NCI-H2029 treated with DMSO at 0.1 percent for 48 hours (cell line): Measurements from ENCODE around the gene SMIM24.
"Not testable (repeated sequence)": the region's sequence is repeated elsewhere in the genome, so short reads cannot be mapped to it uniquely, and the experiment has no call there.

Experiments
- DNase-seq: peaks from one replicate; lab custom pipeline; 2025; lab: John Stamatoyannopoulos, UW

SMIM24 gene

DNA sequence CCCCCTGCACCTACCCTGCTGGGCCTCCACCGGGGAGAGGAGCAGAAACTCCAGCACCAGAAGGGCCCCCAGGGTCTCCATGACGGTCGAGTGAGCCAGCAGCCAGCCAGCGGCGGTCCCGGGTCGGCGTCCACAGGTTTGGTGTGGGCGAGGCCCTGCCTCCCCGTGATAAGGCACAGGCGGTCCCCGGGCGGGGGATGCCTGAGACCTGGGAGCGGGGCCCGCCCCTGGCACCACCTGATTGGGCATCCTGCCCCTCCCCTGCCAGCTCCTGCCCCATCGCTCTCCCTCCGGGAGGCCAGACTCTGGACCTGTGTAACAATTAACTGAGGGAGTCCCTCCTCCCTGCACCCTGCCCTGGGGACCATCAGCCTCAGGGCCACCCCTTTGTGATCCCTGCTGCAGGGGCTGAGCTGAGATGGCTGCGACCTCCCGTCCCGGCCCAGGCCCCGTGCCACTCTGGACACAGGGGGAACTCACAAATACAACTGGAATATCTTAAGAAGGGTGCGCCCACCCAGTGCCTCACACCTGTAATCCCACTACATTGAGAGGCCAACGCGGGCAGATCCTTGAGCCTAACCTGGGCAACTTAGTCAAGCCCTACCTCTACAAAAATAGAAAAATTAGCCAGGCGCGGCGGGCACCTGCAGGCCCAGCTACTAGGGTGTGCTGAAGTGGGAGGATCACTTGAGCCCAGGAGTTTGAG, at the start of gene SMIM24:
Gene SMIM24, minus strand, starts transcription at position 143 of the 709 bp plus-strand sequence. Its CDS starts 62 bp downstream, at position 81.
- no peak for DNase-seq

DNA sequence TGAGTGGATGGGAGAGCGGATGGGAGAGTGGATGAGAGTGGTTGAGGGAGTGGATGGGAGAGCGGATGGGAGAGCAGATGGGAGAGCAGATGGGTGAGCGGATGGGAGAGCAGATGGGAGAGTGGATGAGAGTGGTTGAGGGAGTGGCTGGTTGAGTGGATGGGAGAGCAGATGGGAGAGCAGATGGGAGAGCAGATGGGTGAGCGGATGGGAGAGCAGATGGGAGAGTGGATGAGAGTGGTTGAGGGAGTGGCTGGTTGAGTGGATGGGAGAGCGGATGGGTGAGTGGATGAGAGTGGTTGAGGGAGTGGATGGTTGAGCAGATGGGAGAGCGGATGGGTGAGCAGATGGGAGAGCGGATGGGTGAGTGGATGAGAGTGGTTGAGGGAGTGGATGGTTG, 49.0 kb upstream of the SMIM24 start:
- not testable (repeated sequence) for DNase-seq

DNA sequence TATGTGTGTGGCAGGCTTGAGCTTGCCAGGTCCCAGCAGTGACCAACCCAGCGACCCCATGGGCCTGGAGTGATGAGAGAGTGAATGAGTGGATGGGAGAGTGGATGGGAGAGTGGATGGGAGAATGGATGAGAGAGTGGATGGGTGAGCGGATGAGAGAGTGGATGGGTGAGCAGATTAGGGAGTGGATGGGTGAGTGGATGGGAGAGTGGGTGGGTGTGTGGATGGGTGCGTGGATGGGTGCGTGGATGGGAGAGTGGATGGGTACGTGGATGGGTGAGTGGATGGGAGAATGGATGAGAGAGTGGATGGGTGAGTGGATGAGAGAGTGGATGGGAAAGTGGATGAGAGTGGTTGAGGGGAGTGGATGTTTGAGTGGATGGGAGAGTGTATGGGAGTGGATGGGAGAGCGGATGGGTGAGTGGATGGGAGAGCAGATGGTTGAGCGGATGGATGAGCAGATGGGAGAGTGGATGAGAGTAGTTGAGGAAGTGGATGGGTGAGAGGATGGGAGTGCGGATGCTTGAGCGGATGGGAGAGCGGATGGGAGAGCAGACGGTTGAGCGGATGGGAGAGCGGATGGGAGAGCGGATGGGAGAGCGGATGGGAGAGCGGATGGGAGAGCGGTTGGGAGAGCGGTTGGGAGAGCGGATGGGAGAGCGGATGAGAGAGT, 48.4 kb upstream of the SMIM24 start:
- DNase-seq: no peak

DNA sequence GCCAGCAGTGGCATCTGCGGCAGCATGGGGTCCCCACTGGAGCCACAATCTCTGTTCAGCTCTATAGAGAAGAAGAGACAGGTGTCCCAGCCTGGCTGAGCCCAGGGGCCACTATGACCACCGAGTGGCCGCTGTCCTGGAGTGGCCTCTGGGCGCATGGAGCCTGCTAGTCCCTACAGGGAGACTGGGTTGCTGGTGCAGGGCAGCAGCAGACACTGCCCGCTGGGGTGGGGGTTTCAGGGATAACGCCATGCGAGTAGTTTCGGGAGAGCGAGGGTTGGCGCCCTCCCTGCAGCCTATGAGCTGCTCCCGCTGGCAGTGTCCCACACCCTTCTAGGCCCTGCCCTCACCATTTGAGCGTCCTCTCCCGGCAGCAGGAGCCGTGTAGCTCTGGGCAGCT, 47.8 kb upstream of the SMIM24 start:
- DNase-seq: no peak

DNA sequence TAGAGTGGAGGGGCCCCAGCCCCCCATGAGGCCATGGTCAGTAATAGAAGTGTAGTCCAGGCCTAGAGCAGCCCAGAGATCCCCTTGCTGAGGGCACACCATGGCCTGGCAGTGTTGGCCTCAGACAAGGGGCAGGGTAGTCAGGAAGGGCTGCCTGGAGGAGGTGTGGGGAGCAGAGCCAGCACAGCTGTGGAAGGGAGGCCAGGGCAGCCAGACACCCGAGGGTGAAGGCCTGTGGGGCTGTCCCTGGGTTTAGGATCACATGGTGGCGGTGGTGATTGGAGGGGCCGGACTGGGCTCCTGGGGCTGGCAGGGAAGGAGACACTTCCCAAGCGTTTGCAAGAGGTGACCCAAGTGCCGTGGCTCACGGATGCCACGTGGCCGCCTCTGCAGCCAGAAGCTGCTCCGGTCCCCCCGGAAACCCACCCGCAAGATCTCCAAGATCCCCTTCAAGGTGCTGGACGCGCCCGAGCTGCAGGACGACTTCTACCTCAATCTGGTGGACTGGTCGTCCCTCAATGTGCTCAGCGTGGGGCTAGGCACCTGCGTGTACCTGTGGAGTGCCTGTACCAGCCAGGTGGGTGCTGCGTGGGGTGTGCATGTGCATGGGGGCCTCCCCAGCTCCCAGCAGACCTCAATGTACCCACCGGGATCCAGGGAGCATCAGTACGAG, 47.0 kb upstream of the SMIM24 start:
- no peak for DNase-seq

DNA sequence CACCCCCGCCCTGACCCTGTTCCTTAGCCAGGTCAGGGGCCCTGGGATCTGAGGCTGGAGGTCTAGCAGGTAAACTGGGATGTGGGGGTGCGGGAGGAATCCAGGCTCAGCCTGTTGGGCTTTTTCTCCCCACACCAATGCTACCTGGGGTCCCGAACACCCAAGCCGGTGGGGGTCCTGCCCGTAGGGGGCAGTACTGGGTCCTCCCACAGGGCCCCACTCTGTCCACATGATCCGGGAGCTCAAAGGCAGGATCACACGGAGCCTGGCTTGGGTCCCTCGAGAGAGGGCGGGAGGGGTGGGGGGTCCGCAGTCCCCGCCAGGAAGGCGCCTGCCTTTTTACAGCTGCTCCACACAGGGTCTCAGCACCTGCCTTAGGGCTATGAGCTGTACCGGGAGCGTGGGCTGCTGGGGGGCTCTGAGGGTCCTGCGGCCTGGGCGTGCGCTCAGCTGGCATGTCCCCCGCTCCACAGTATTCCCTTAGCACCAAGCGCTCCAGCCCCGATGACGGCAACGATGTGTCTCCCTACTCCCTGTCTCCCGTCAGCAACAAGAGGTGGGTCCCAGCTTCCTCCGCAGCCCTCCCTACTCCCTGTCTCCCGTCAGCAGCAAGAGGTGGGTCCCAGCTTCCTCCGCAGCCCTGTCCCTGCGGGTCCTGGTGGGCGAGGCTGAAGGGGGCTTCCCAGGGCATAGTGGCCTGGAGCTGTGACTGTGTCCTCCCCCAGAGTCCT, 46.3 kb upstream of the SMIM24 start:
- no peak for DNase-seq

DNA sequence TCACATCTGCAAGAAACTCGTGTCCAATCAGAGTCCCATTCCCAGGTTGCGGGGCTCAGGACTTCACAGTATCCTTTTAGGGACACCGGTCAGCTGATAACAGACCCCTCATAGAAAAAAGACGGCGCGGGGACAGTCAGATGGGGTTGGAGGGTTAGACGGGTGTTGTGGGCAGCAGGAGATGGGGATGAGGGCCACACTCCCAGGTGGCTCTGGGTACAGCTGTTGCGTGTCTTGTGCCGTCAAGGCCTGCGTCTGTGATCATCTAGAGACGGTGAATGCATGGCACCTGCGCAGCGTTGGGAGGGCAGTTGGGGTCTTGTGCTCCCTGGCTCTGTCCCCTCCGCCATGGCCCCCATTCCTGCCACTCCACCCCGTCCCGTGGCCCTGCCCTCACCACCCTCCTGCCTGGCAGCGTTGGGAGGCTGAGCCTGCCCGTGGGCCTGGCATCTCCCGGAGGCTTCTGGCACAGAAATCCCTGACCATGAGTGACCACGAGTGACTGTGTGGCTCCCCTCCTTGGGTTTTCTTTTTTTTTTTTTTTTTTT, 44.7 kb upstream of the SMIM24 start:
- DNase-seq: no peak

DNA sequence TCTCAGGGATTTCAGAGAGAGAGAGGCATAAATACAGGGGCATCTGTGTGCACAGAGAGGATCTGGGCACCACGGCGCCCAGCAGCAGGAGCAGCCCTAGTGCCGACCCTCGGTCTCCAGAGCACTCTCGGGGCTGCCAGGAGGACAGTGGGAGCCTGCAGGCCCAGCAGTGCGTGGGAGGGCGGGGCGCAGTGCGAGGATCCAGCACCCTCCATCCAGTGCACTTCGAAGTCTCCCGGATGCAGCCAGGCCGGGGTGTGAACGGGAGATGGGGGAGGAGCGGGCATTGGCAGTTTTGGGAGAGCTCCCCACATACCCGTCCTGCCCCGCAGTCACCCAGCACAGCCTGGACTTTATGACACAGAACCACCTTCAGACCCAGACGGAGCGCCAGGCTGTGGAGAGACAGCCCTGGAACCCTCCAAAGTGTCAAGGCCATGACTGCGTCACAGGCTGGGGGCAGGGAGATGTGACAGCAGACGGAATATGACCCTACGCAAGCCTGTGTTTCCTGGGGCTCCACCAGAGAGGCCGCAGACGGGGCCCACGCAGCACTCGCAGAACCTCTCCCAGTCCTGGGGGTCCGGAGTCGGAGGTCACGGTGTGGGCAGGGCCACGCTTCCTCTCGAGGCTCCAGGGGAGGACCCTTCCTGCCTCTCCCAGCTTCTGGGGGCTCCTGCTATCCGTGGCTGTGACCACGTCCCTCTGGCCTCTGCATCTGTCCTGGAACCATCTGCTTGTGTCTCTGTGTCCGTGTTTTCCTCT, 43.9 kb upstream of the SMIM24 start:
- no peak for DNase-seq

DNA sequence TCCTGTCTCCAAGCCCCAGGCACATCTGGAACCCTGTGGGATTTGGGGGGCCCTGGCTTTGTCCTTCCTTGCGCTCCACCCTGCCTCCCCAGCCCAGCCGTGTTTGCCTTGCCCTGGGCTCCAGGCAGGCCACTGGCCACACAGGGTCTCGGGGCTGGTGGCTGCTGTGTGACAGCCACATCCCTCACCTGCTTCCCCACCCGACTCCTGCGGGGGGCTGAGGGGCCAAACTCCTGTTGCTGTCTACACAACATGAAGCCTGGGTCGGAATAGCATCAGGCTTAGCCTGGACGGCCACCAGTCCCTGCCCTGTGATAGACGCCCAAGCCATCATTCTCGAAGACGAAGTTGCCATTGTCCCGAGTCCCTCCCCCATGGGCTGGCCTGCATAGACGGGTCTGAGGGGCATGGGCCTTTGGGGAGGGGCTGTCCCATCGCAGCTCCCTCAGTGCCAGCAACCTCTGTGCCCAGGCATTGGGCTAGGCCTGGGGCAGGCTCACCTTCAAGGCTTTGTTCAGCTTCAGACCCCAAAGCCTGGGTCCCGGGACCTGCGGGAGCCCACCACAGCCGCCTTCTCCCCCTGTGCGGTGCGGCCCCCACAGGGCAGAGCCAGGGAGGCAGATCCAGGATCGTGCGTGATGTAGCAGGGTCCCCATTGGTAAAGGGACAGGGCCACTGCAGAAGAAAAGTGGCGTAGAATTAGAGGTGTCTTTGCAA, 43.2 kb upstream of the SMIM24 start:
- DNase-seq: no peak

DNA sequence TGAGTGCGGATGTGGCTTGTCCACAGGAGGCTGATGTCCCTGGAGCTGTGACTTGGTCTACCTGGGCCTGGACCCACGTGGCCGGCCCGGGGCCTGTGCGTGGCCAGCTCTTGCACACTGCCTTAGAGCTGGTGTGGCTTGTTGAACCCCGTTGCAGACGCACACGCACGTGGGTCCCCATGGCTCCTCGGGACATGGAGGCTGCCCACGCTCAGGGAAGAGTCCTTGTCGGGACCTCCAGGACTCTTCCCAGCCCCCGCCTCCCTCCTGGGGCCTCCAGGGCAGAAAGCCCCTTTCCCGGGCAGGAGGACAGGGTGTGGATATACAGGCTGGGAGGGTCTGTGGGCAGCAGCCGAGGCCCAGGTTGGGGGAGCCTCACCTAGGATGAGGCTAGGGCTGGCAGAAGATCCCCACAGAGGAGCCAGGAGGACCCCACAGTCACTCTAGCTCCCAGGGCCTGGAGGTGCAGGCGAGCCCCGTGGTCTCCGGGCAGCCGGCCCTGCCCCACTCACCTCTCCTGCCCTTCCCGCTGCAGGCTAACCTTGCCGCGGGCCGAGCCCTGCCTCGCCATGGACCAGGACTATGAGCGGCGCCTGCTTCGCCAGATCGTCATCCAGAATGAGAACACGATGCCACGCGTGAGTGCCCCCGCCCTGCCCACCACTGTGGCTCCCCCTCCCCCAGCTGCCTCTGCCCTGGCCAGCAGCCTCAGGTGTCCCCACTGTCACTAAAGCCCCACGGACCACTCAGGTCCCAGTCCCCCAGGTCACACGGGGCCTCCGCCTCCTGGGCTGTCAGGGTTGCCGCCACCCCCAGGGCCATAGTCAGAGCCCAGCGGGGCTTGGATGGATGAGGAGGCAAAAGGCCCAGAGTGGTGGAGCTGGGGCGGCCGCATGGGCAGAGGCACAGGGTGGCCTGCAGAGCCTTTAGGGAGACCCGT, 42.4 kb upstream of the SMIM24 start:
- DNase-seq: no peak

DNA sequence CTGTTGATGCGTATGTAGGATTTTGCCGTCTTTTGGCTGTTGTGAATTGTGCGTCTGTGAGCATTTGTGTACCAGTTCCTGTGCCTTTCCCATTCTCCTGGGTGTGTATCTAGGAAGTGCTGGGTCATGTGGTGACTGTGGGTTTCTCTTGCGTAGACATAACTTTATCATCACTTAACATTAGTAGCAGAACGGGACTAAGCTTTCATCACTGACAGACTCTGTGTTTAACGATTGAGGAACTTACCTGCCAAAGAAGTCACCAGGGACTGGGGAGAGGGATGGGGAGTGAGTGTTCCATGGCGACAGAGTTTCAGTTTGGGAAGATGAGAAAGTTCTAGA, 40.8 kb upstream of the SMIM24 start:
- DNase-seq: no peak

DNA sequence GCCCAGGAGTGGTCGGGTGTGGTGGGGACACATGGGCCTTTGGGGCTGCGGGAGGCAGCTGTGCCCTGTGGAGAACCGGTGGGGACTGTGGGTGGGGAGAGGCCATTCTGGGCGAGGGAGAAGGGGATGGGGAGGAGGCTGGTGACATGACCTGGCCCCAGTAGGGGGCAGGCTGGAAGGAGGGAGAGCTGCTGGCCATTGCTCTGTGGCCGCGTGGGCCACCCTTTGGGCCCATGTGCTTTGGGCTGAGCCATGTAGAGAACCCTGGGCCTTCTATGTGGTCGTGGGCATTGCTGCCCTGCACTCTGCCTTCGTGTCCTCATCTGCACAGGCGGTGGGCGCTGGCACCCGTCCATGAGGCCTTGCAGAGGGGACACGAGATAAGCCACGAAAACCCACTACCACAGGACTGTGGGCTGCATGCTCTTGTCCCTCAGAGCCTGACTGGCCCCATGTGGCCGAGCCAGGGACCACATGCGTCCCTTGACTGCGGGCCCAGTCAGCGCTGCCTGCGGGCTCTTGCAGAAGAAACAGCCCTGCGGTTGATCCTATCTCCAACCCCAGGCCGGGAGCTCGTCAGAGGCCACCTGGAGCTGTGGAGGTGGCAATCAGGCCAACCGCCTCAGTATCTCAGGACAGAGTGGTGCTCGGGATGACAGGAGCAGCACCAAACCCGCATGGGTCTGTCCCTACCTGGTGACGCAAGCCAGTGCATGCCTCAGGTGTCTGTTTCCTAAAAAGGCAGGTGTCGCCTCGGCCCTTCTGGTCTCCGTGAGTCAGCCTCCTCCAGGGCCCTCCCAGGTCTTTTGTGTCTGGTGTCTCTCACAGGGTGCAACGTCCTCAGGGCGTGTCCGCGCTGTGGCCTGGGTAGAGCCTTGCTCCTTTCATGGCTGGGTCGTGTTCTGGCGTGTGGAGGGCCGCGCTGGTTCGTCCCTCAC, 40.1 kb upstream of the SMIM24 start:
- DNase-seq: no peak

DNA sequence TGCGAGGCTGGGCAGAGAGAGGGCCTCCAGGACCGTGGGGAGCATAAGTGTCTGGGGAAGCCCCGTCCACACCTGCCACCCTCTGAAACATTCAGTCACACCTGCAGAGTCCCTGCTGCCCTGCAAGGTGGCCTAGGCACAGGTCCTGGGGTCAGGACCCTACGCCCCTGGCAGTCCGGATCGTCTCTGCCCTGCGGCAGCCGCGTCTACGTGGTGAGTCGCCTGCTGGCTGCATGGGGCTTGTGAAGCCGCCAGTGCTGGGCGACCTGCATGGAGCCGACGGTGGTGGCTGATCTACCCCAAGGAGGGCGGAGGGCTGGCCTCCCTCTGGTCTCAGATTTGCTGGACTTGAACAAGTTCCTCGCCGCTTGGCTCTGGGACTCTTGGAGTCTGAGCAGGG, 38.8 kb upstream of the SMIM24 start:
- no peak for DNase-seq

DNA sequence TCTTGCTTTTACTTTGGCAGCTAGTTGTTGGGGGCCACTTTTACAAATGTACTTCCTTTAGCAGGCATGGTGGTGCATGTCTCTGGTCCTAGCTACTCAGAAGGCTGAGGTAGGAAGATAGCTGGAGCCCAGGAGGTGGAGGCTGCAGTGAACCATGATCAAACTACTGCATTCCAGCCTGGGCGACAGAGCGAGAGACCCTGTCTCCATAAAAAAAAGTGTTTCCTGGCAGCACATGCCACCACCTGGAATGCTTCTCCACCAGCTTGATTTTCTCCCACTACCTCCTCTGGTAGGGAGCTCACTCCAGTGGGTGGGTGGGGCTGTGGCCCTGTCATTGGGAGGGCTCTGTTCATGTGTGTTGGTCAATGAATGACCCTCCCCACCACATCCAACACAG, 38.3 kb upstream of the SMIM24 start:
- DNase-seq: no peak

DNA sequence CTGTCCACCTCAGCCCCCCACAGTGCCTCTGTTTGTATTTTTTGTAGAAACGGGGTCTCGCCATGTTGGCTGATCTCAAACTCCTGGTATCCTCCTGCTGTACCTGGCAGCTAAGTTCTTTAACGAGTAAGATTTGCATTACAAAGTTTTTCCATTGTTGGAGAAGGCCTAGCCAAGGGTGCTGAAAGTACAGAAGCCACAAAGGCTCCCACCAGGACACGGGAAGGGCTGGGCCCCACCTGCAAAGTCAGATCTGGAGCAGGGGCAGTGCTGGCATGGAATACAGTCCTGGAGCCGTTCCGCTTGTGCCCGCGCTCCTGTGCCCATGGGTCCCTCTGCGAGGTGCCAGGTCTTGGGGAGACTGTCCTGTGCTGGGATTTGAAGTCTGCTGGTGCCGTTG, 37.9 kb upstream of the SMIM24 start:
- DNase-seq: no peak

DNA sequence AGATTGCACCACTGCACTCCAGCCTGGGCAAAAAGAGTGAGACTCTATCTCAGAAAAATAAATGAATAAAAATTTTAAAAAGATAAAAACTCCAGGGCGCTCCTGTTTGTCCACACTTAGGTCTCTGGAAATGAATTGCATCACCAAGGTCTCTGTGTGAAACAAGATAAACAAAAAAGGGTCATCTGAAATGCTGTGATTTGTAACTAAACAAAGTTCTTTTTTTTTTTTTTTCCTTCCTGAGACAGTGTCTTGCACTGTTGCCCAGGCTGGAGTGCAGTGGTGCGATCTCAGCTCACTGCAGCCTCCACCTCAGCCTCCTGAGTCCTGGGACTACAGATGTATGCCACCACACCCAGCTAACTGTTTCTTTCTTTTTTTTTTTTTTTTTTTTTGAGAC, 37.3 kb upstream of the SMIM24 start:
- no peak for DNase-seq

DNA sequence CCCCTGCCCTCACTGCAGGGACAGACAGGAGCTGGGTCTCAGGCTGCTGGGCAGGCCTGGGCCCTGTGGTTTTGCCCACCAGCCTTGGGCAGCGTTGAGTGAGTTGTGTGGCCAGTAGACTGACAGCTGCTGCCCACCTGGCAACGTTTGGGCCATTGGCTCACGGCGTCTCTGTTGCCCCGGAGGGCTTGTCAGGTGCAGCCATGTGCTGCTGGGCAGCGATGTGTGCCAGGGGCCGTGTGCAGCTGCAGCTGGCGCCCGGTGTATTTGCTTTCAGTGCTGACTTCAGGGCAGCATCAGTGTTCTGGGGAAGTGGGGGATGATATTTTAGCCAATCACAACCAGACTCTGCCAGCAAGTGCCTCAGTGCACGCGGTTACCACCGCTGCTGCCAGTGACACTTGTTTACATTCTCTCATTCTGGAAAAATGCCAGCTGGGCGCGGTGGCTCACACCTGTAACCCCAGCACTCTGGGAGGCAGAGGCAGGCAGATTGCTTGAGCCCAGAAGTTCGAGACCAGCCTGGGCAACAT, 36.4 kb upstream of the SMIM24 start:
- peak; percentile 89 for DNase-seq

DNA sequence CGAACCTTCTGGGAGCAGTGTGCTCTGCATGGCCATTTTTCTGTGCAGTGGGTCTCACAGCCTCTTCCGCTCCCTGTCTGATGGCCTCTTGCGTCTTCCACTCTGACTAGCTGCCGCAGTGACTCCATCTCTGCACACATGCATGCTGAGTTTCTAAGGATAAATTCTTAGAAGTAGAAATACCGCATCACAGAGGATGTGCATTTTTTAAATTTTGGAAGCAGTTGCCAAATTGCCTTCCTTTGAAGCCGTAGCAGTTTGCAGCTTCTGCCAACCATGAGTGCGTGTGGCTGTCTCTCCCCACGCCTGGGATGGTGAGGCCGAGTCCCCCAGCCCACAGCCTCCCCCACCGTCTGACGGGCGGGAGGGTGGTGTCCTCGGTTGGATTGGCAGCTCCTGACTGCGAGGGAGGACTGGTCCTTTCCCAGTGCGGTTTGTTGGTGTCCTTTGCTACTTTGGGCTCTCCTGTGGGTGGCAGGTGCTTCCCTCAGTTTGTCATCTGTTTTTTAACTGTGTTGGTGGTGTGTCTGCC, 35.6 kb upstream of the SMIM24 start:
- DNase-seq: no peak
